Endothelial cell of umbilical vein (primary cell): ENCODE results near the gene DENND1B. TPM values are rescaled to one million over a fixed set of nuclear protein-coding genes. Genes with fewer than 3 reads are reported as not detected.
"Not testable (repeated sequence)": the region's sequence is repeated elsewhere in the genome, so short reads cannot be mapped to it uniquely, and the experiment has no call there.

Experiments
- BruUV-seq: library from RNA; stranded (reverse); fragments of 400-500 nt; replicated peaks from 2 replicates; lab custom pipeline; 2021; lab: Mats Ljungman, UMichigan
- CTCF ChIA-PET: fragments of 300-600, 350-600 bp; sonication (Branson Sonifier 250); formaldehyde crosslinking; loops from one replicate; lab custom pipeline; 2021; ENCODE audit warnings: antibody characterized with exemption, inconsistent platforms; lab: Charles Lee
- POLR2A ChIA-PET: fragments of 300-600, 350-600 bp; sonication (Branson Sonifier 250); formaldehyde crosslinking; loops from one replicate; lab custom pipeline; 2021; ENCODE audit warnings: antibody characterized with exemption, inconsistent platforms; lab: Charles Lee
- DNase-seq: peaks from one replicate; pipeline ENCODE4 v3.0.0-alpha.2; 2011; ENCODE audit warnings: low read depth, low spot score
- FAIRE-seq: peaks from 2 replicates; lab custom pipeline; 2011; peaks lifted over from hg19 to GRCh38; lab: Jason Lieb, UNC
- H2AFZ ChIP-seq: 2 replicates; pipeline ENCODE4 v1.6.0; 2012; ENCODE audit warnings: low read depth, low read length, control low read depth, inconsistent platforms
- H3K27ac ChIP-seq: 2 replicates; pipeline ENCODE4 v1.5.1; 2011; ENCODE audit warnings: low read depth, mild to moderate bottlenecking, control low read depth, low read length, moderate library complexity; ENCODE audit not compliant: insufficient read depth
- H3K27me3 ChIP-seq, 2 experiments: 2 replicates each; pipeline versions ENCODE4 v1.6.0 to v1.6.1; 2011; ENCODE audit warnings: low read length in 2 of 2, mixed read lengths in 1 of 2; ENCODE audit not compliant: control insufficient read depth in 2 of 2, insufficient read depth in 2 of 2
- H3K36me3 ChIP-seq, 2 experiments: 2 replicates in 1 of 2; 3 replicates in 1 of 2; pipeline ENCODE4 v1.5.1; 2011; ENCODE audit warnings: low read length in 2 of 2, mild to moderate bottlenecking in 1 of 2, moderate library complexity in 1 of 2; ENCODE audit not compliant: control insufficient read depth in 2 of 2, insufficient read depth in 2 of 2; ENCODE audit errors: extremely low read depth in 1 of 2
- H3K4me1 ChIP-seq: 3 replicates; pipeline ENCODE4 v1.5.1; 2011; ENCODE audit warnings: mild to moderate bottlenecking, low read length; ENCODE audit not compliant: control insufficient read depth, insufficient read depth; ENCODE audit errors: extremely low read depth
- H3K4me2 ChIP-seq: 2 replicates; pipeline ENCODE4 v1.6.1; 2011; ENCODE audit warnings: low read length, control low read depth, mixed read lengths; ENCODE audit not compliant: insufficient read depth
- H3K4me3 ChIP-seq, 3 experiments: fragments of 200-600 bp in 1 of 3; sonication (generic), shearing (Covaris generic) in 1 of 3; replicated peaks in 1 of 3; 2 replicates each; pipeline ENCODE4 v1.5.1; 2011 to 2016; ENCODE audit warnings: control low read depth in 3 of 3, low read length in 3 of 3, mild to moderate bottlenecking in 2 of 3, inconsistent platforms in 1 of 3, low read depth in 1 of 3, moderate library complexity in 1 of 3; ENCODE audit not compliant: insufficient read depth in 1 of 3
- H3K79me2 ChIP-seq: 2 replicates; pipeline ENCODE4 v1.6.0; 2012; ENCODE audit warnings: low read length, inconsistent platforms; ENCODE audit not compliant: control insufficient read depth, insufficient read depth
- H3K9ac ChIP-seq: replicated peaks from 2 replicates; pipeline ENCODE3; 2011; ENCODE audit warnings: low read length, control low read depth; ENCODE audit not compliant: insufficient read depth; ENCODE audit errors: extremely low read depth
- H3K9me1 ChIP-seq: replicated peaks from 3 replicates; pipeline ENCODE4 v1.6.0; 2011; ENCODE audit warnings: mild to moderate bottlenecking, low read length; ENCODE audit not compliant: control insufficient read depth, insufficient read depth; ENCODE audit errors: extremely low read depth
- H3K9me3 ChIP-seq: replicated peaks from 2 replicates; pipeline ENCODE4 v1.5.1; 2012; ENCODE audit warnings: low read length, inconsistent platforms; ENCODE audit not compliant: control insufficient read depth, insufficient read depth
- H4K20me1 ChIP-seq: replicated peaks from 2 replicates; pipeline ENCODE3; 2011; ENCODE audit warnings: mild to moderate bottlenecking, low read length; ENCODE audit not compliant: control insufficient read depth, insufficient read depth; ENCODE audit errors: extremely low read depth
- EZH2 ChIP-seq: IDR thresholded peaks from 2 replicates; pipeline ENCODE4 v1.6.1; 2012; ENCODE audit warnings: borderline replicate concordance, low read depth, mild to moderate bottlenecking, moderate library complexity, low read length, inconsistent platforms; ENCODE audit not compliant: severe bottlenecking
- FOS ChIP-seq: IDR thresholded peaks from 2 replicates; pipeline ENCODE4 v1.6.1; 2011; ENCODE audit warnings: mild to moderate bottlenecking, low read length, moderate library complexity, borderline replicate concordance; ENCODE audit not compliant: insufficient read depth
- GATA2 ChIP-seq: IDR thresholded peaks from 2 replicates; pipeline ENCODE4 v1.7.0; 2011; ENCODE audit warnings: low read depth, mild to moderate bottlenecking, moderate library complexity, mixed read lengths, low read length; ENCODE audit not compliant: insufficient read length, insufficient read depth
- JUN ChIP-seq: IDR thresholded peaks from 2 replicates; pipeline ENCODE4 v1.6.1; 2011; ENCODE audit warnings: borderline replicate concordance, low read depth; ENCODE audit not compliant: insufficient read length, insufficient read depth
- MAX ChIP-seq: IDR thresholded peaks from 2 replicates; pipeline ENCODE4 v1.6.1; 2011; ENCODE audit not compliant: insufficient read depth, insufficient read length
- MYC ChIP-seq: IDR thresholded peaks from one replicate; pipeline ENCODE4 v1.6.1; 2011; ENCODE audit warnings: mild to moderate bottlenecking, low read depth, low read length
- POLR2A ChIP-seq: IDR thresholded peaks from 2 replicates; pipeline ENCODE4 v1.6.1; 2012; ENCODE audit warnings: low read depth, mild to moderate bottlenecking, control low read depth, low read length
- POLR2AphosphoS5 ChIP-seq: IDR thresholded peaks from 2 replicates; pipeline ENCODE4 v1.6.1; 2012; ENCODE audit warnings: low read depth, mild to moderate bottlenecking, control low read depth, low read length, moderate library complexity; ENCODE audit not compliant: insufficient read depth
- dilution Hi-C: fragments of 300-500 bp; cut with MboI; formaldehyde crosslinking; loops from one replicate; pipeline ENCODE4 v1.15.0; 2019; ENCODE audit warnings: low sequenced_read_pairs; ENCODE audit not compliant: extremely low pct_ligation_motif_present
- intact Hi-C: fragments of 100-400 bp; cut with micrococcal nuclease; formaldehyde crosslinking; loops from one replicate; pipeline ENCODE4 v1.10.0; 2022
- polyA plus RNA-seq, 4 experiments: library from polyadenylated mRNA; depleted of rRNA in 3 of 4; stranded (reverse) in 3 of 4; unstranded in 1 of 4; fragments of >200 nt; gene quantifications; 2 replicates each; pipeline versions ENCODE4 v1.2.1 to v1.2.3, GENCODE V29; 2011 to 2012; ENCODE audit warnings: missing spikeins in 1 of 4
- total RNA-seq: library from RNA; stranded (reverse); gene quantifications from 2 replicates; pipeline ENCODE4 v1.2.3, GENCODE V29; 2021
- TF ChIP-seq, protein P1 (sequence below), 2 donors: IDR thresholded peaks; 1 replicate in 1 of 2; 2 replicates in 1 of 2; pipeline ENCODE4 v1.5.1; 2011; ENCODE audit warnings: low read length in 2 of 2, mild to moderate bottlenecking in 2 of 2, moderate library complexity in 2 of 2, control low read depth in 1 of 2, inconsistent platforms in 1 of 2, low read depth in 1 of 2; ENCODE audit not compliant: insufficient read depth in 1 of 2; ENCODE audit errors: extremely low read depth in 1 of 2

Gene DENND1B
- total and polyA plus RNA-seq, 2 donors (not counting 3 experiments of a cell fraction or from before 2014, with no cell fraction given) = 0.97 to 3.3 TPM

DNA sequence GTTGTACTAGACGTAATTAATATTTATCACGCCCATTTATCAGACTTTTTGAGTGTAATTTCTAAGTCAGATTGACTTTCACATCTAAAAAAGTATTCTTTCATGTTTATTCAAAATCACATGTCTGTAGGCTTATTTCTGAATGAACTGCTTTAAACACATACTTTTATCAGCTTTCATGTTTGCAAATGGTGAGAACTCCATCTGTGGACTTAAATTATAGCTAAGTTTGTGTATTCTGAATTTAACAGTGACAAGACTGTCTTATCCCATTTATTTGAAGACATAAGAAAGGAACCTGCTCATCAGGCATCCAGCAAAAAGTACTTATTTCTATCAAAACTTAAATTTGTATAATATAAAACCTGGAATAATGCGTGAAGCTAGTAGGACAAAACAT lies 69.3 kb downstream of the DENND1B start:
- no peaks in the 10 kb centered on the region for H3K4me1 ChIP-seq
- intact Hi-C loops = no loop called here
- no peaks in the 10 kb centered on the region for H3K79me2 ChIP-seq
- no peak for FAIRE-seq
- no peaks in the 10 kb centered on the region for H4K20me1 ChIP-seq
- no TSS peak for BruUV-seq
- H3K27ac ChIP-seq = no peak overlapping the region
- dilution Hi-C loops = no loop called here
- H3K9me3 ChIP-seq = no peaks in the 10 kb centered on the region
- H3K4me2 ChIP-seq = no peak overlapping the region
- ChIA-PET POLR2A (no interaction called here), CTCF (interaction anchor here (1.0 to 2.0 kb wide), 4 partner anchors 11 to 163 kb away, joined by 3 to 6 read pairs (median 5); no protein-coding TSS in a partner anchor)
- DNase-seq = no peak
- no peak overlapping the region for H3K9ac ChIP-seq
- no peak overlapping the region for H3K4me3 ChIP-seq
- TF ChIP-seq JUN = no peak
- no peak for TF ChIP-seq POLR2A
- TF ChIP-seq, protein P1, sequence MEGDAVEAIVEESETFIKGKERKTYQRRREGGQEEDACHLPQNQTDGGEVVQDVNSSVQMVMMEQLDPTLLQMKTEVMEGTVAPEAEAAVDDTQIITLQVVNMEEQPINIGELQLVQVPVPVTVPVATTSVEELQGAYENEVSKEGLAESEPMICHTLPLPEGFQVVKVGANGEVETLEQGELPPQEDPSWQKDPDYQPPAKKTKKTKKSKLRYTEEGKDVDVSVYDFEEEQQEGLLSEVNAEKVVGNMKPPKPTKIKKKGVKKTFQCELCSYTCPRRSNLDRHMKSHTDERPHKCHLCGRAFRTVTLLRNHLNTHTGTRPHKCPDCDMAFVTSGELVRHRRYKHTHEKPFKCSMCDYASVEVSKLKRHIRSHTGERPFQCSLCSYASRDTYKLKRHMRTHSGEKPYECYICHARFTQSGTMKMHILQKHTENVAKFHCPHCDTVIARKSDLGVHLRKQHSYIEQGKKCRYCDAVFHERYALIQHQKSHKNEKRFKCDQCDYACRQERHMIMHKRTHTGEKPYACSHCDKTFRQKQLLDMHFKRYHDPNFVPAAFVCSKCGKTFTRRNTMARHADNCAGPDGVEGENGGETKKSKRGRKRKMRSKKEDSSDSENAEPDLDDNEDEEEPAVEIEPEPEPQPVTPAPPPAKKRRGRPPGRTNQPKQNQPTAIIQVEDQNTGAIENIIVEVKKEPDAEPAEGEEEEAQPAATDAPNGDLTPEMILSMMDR (IDR thresholded peaks at IDR 0.05; ENCODE audit: extremely low read depth in 1 of 2, insufficient read depth in 1 of 2, low read depth in 1 of 2, low read length in 2 of 2) = no peak
- TF ChIP-seq POLR2AphosphoS5 = no peak
- TF ChIP-seq FOS = no peak
- no peak for TF ChIP-seq EZH2
- no peak for TF ChIP-seq GATA2
- TF ChIP-seq MYC = no peak
- TF ChIP-seq MAX = no peak
- H3K36me3 ChIP-seq = no peaks in the 10 kb centered on the region
- no peak overlapping the region for H2AFZ ChIP-seq
- H3K9me1 ChIP-seq = no peaks in the 10 kb centered on the region
- H3K27me3 ChIP-seq = no peaks in the 10 kb centered on the region

DNA sequence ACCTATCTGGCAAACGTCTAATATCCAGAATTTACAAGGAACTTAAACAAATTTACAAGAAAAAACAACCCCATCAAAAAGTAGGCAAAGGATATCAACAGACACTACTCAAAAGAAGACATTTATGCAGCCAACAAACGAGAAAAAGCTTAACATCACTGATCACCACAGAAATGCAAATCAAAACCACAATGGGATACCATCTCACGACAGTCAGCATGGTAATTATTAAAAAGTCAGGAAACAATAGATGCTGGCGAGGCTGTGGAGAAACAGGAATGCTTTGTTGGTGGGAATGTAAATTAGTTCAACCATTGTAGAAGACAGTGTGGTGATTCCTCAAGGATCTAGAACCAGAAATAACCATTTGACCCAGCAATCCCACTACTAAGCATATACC lies 74.6 kb downstream of the DENND1B start:
- H3K27me3 ChIP-seq, CTCF ChIA-PET, H3K36me3 ChIP-seq, intact Hi-C loops, H2AFZ ChIP-seq, FAIRE-seq, H3K79me2 ChIP-seq, H3K9ac ChIP-seq, DNase-seq, H3K4me2 ChIP-seq, H3K27ac ChIP-seq, POLR2A ChIA-PET, H3K4me1 ChIP-seq, H3K9me3 ChIP-seq, H3K9me1 ChIP-seq, H4K20me1 ChIP-seq, BruUV-seq, dilution Hi-C loops, H3K4me3 ChIP-seq: not testable (repeated sequence)
